ENCODE results near the gene GAGE12E. TPM values are rescaled to one million over a fixed set of nuclear protein-coding genes. Genes with fewer than 3 reads are reported as not detected.
"Not testable (repeated sequence)": the region's sequence is repeated elsewhere in the genome, so short reads cannot be mapped to it uniquely, and the experiment has no call there.

Gene GAGE12E
- total RNA-seq (not detected), polyA plus RNA-seq (not detected)

GRCh38 chrX:49550989-49551388, at the start of gene GAGE12E:
GAGE12E (plus strand) TSS chrX:49551289; CDS start chrX:49552444, 1,155 bp downstream.
- no CpG with 5 or more reads among the region's 16 CpGs for WGBS
- DNase-seq (ENCODE audit: extremely low spot score); H3K4me3 ChIP-seq (ENCODE audit: low read depth, low read length); H3K36me3 ChIP-seq (ENCODE audit: insufficient read depth); H3K27ac ChIP-seq (ENCODE audit: low read depth); H3K4me1 ChIP-seq (ENCODE audit: insufficient read depth): not testable (repeated sequence)

GRCh38 chrX:49531877-49532276, 19.2 kb upstream of the GAGE12E start, which contains the start of gene GAGE12C:
GAGE12C (plus strand) TSS chrX:49532177; CDS start chrX:49533332, 1,155 bp downstream.
- not testable (repeated sequence) for DNase-seq (ENCODE audit: extremely low spot score); H3K27ac ChIP-seq (ENCODE audit: low read depth); H3K4me3 ChIP-seq (ENCODE audit: low read depth, low read length); H3K36me3 ChIP-seq (ENCODE audit: insufficient read depth); H3K4me1 ChIP-seq (ENCODE audit: insufficient read depth)
- no CpG with 5 or more reads among the region's 16 CpGs for WGBS

- DNase-seq (ENCODE audit: extremely low spot score); H3K36me3 ChIP-seq (ENCODE audit: insufficient read depth); H3K4me1 ChIP-seq (ENCODE audit: insufficient read depth); H3K27ac ChIP-seq (ENCODE audit: low read depth); H3K4me3 ChIP-seq (ENCODE audit: low read depth, low read length): not testable (repeated sequence)
- no CpG with 5 or more reads among the region's 16 CpGs for WGBS
These were observed 9.7 kb upstream of the GAGE12E start, which contains the start of gene GAGE12D for GRCh38 chrX:49541433-49541832. GAGE12D (plus strand) TSS chrX:49541733; CDS start chrX:49542888, 1,155 bp downstream.

GRCh38 chrX:49560542-49560941, 9.5 kb downstream of the GAGE12E start, which contains the start of gene GAGE12F:
GAGE12F (plus strand) TSS chrX:49560842; CDS start chrX:49561997, 1,155 bp downstream.
- H3K36me3 ChIP-seq (ENCODE audit: insufficient read depth); H3K4me3 ChIP-seq (ENCODE audit: low read depth, low read length); DNase-seq (ENCODE audit: extremely low spot score); H3K4me1 ChIP-seq (ENCODE audit: insufficient read depth); H3K27ac ChIP-seq (ENCODE audit: low read depth): not testable (repeated sequence)
- no CpG with 5 or more reads among the region's 16 CpGs for WGBS

GRCh38 chrX:49568728-49569127, 17.6 kb downstream of the GAGE12E start:
- not testable (repeated sequence) for H3K36me3 ChIP-seq (ENCODE audit: insufficient read depth); H3K27ac ChIP-seq (ENCODE audit: low read depth); H3K4me1 ChIP-seq (ENCODE audit: insufficient read depth); H3K4me3 ChIP-seq (ENCODE audit: low read depth, low read length); DNase-seq (ENCODE audit: extremely low spot score)
- no CpG with 5 or more reads among the region's 11 CpGs for WGBS

- no CpG with 5 or more reads among the region's 13 CpGs for WGBS
These were observed 18.1 kb downstream of the GAGE12E start for GRCh38 chrX:49569152-49569551.

GRCh38 chrX:49570100-49570499, 19.0 kb downstream of the GAGE12E start, which contains the start of gene GAGE12G:
GAGE12G (plus strand) TSS chrX:49570400; CDS start chrX:49571555, 1,155 bp downstream.
- H3K27ac ChIP-seq (ENCODE audit: low read depth); H3K36me3 ChIP-seq (ENCODE audit: insufficient read depth); H3K4me3 ChIP-seq (ENCODE audit: low read depth, low read length); DNase-seq (ENCODE audit: extremely low spot score); H3K4me1 ChIP-seq (ENCODE audit: insufficient read depth): not testable (repeated sequence)
- no CpG with 5 or more reads among the region's 16 CpGs for WGBS

More at GRCh38 chrX:49569152-49569551, 18.1 kb downstream of the GAGE12E start:
- not testable (repeated sequence) for DNase-seq (ENCODE audit: extremely low spot score); H3K27ac ChIP-seq (ENCODE audit: low read depth); H3K36me3 ChIP-seq (ENCODE audit: insufficient read depth); H3K4me3 ChIP-seq (ENCODE audit: low read depth, low read length); H3K4me1 ChIP-seq (ENCODE audit: insufficient read depth)

- H3K27ac ChIP-seq (ENCODE audit: low read depth); DNase-seq (ENCODE audit: extremely low spot score); H3K4me1 ChIP-seq (ENCODE audit: insufficient read depth); H3K4me3 ChIP-seq (ENCODE audit: low read depth, low read length); H3K36me3 ChIP-seq (ENCODE audit: insufficient read depth): not testable (repeated sequence)
- no CpG with 5 or more reads among the region's 16 CpGs for WGBS
These were observed 28.6 kb downstream of the GAGE12E start, which contains the start of gene GAGE12H for GRCh38 chrX:49579649-49580048. GAGE12H (plus strand) TSS chrX:49579949; CDS start chrX:49581104, 1,155 bp downstream.

GRCh38 chrX:49589196-49589595, 38.1 kb downstream of the GAGE12E start, which contains the start of gene GAGE2A:
GAGE2A (plus strand) TSS chrX:49589496; CDS start chrX:49590651, 1,155 bp downstream.
- not testable (repeated sequence) for H3K36me3 ChIP-seq (ENCODE audit: insufficient read depth); H3K4me3 ChIP-seq (ENCODE audit: low read depth, low read length); H3K27ac ChIP-seq (ENCODE audit: low read depth); H3K4me1 ChIP-seq (ENCODE audit: insufficient read depth); DNase-seq (ENCODE audit: extremely low spot score)
- no CpG with 5 or more reads among the region's 16 CpGs for WGBS

GRCh38 chrX:49589769-49590478, 38.8 kb downstream of the GAGE12E start:
- not testable (repeated sequence) for H3K4me1 ChIP-seq (ENCODE audit: insufficient read depth); DNase-seq (ENCODE audit: extremely low spot score); H3K36me3 ChIP-seq (ENCODE audit: insufficient read depth); H3K27ac ChIP-seq (ENCODE audit: low read depth); H3K4me3 ChIP-seq (ENCODE audit: low read depth, low read length)
- WGBS, result 93% methylated on average over 24 of the region's 37 CpGs

- not testable (repeated sequence) for H3K27ac ChIP-seq (ENCODE audit: low read depth); H3K4me3 ChIP-seq (ENCODE audit: low read depth, low read length); DNase-seq (ENCODE audit: extremely low spot score); H3K4me1 ChIP-seq (ENCODE audit: insufficient read depth); H3K36me3 ChIP-seq (ENCODE audit: insufficient read depth)
- 95% methylated on average over 10 of the region's 17 CpGs for WGBS
These were observed 39.4 kb downstream of the GAGE12E start for GRCh38 chrX:49590488-49590887.

GRCh38 chrX:49598720-49599119, 47.6 kb downstream of the GAGE12E start, which contains the start of gene GAGE1:
GAGE1 (plus strand) TSS chrX:49599020; CDS start chrX:49600175, 1,155 bp downstream.
- H3K36me3 ChIP-seq (ENCODE audit: insufficient read depth); H3K4me1 ChIP-seq (ENCODE audit: insufficient read depth); DNase-seq (ENCODE audit: extremely low spot score); H3K4me3 ChIP-seq (ENCODE audit: low read depth, low read length); H3K27ac ChIP-seq (ENCODE audit: low read depth): not testable (repeated sequence)
- no CpG with 5 or more reads among the region's 16 CpGs for WGBS
